Esophagus muscularis mucosa (tissue), 4 donors: ENCODE results near the gene FUT3. TPM values are rescaled to one million over a fixed set of nuclear protein-coding genes. Genes with fewer than 3 reads are reported as not detected.

Experiments
- DNase-seq: peaks from one replicate; pipeline ENCODE4 v3.0.0-alpha.2; 2017; ENCODE audit errors: extremely low spot score
- H3K27ac ChIP-seq, 4 donors: fragments of 200-600 bp; sonication (generic); replicated peaks in 1 of 4; 1 replicate in 3 of 4; 2 replicates in 1 of 4; pipeline ENCODE4 v1.5.1; 2016 to 2019; ENCODE audit warnings: mild to moderate bottlenecking in 1 of 4
- H3K27me3 ChIP-seq, 4 donors: fragments of 200-600 bp; sonication (generic); one replicate each; pipeline versions ENCODE4 v1.5.1 to v1.6.0; 2016 to 2019
- H3K36me3 ChIP-seq, 4 donors: fragments of 200-600 bp; sonication (generic); one replicate each; pipeline ENCODE4 v1.5.1; 2016 to 2019
- H3K4me1 ChIP-seq, 4 donors: fragments of 200-600 bp; sonication (generic); one replicate each; pipeline ENCODE4 v1.5.1; 2016 to 2019
- H3K4me3 ChIP-seq, 4 donors: fragments of 200-600 bp; sonication (generic); 1 replicate in 2 of 4; 2 replicates in 2 of 4; pipeline ENCODE4 v1.5.1; 2016 to 2019; ENCODE audit warnings: mild to moderate bottlenecking in 4 of 4, moderate library complexity in 1 of 4
- H3K9me3 ChIP-seq, 4 donors: fragments of 200-600 bp; sonication (generic); 1 replicate in 3 of 4; 2 replicates in 1 of 4; pipeline ENCODE4 v1.5.1; 2016 to 2019
- CTCF ChIP-seq, 3 experiments: fragments of 200-600 bp in 2 of 3; fragments of 450-650 bp in 1 of 3; sonication (generic) in 2 of 3; IDR thresholded peaks; one replicate each; pipeline ENCODE4 v1.5.1; 2017 to 2019; ENCODE audit warnings: antibody characterized with exemption in 3 of 3, mild to moderate bottlenecking in 2 of 3, moderate library complexity in 1 of 3
- EP300 ChIP-seq: sonication (generic); formaldehyde crosslinking; IDR thresholded peaks from one replicate; pipeline ENCODE4 v1.6.1; 2017; ENCODE audit warnings: antibody characterized with exemption
- POLR2A ChIP-seq: fragments of 450-650 bp; IDR thresholded peaks from one replicate; pipeline ENCODE4 v1.6.1; 2017; ENCODE audit warnings: antibody characterized with exemption, moderate library complexity, mild to moderate bottlenecking, low read depth
- POLR2AphosphoS5 ChIP-seq, 2 donors: sonication (generic); formaldehyde crosslinking; IDR thresholded peaks; one replicate each; pipeline ENCODE4 v1.6.1; 2017; ENCODE audit warnings: antibody characterized with exemption in 2 of 2
- WGBS: methylation state at CpG from one replicate; pipeline ENCODE4 v1.1.5; 2018; 5-methylcytosine and 5-hydroxymethylcytosine counted together
- intact Hi-C: fragments of 100-400 bp; cut with DNase I; formaldehyde crosslinking; loops from one replicate; pipeline ENCODE4 v1.15.1; 2023
- total RNA-seq, 4 donors: library from RNA; depleted of rRNA; stranded (reverse); fragments of >200 nt; gene quantifications; one replicate each; pipeline versions ENCODE4 v1.1.0 to v1.2.1, GENCODE V29; 2016

FUT3 gene
- total RNA-seq, 4 donors from 2014 or later = 0.57 TPM; not detected in 3

GRCh38 chr19:5804516-5805461, 46.5 kb downstream of the FUT3 start, which contains the start of gene NRTN:
Gene NRTN (plus strand): TSS chr19:5805067. CDS start chr19:5824166, 19,099 bp downstream.
- intact Hi-C loops = loop anchor here (1.0 to 10.0 kb wide), 2 partner anchors 88 to 220 kb away; no protein-coding TSS in a partner anchor
- TF ChIP-seq POLR2A (no peak), POLR2AphosphoS5 (IDR thresholded peaks at IDR 0.05) (peak in 1 of 2 donors; percentile 25), CTCF (IDR thresholded peaks at IDR 0.05) (no peak), EP300 (no peak)
- WGBS = 11% methylated on average over 12 of the region's 107 CpGs
- peaks cover 0 to 8% (median 0%) of the 10 kb centered on the region in 4 donors for H3K36me3 ChIP-seq
- H3K4me3 ChIP-seq = peak within 1 kb of the TSS; percentile 65 to 78 (median 72)
- DNase-seq = no peak
- peaks cover 17 to 38% (median 30%) of the 10 kb centered on the region in 4 donors for H3K4me1 ChIP-seq
- H3K9me3 ChIP-seq = no peaks in the 10 kb centered on the region
- H3K27me3 ChIP-seq = peaks cover 0 to 52% (median 5%) of the 10 kb centered on the region in 4 donors
- H3K27ac ChIP-seq = peak within 1 kb of the TSS; percentile 89 to 92 (median 90)

- Histone ChIP-seq H3K36me3 (peaks cover 0 to 8% (median 0%) of the 10 kb centered on the region in 4 donors), H3K27ac (peak overlapping the region; percentile 74 to 92 (median 89)), H3K27me3 (peaks cover 0 to 61% (median 5%) of the 10 kb centered on the region in 4 donors), H3K9me3 (no peaks in the 10 kb centered on the region), H3K4me1 (peaks cover 17 to 38% (median 30%) of the 10 kb centered on the region in 4 donors), H3K4me3 (peak overlapping the region; percentile 65 to 78 (median 72))
- intact Hi-C loops = loop anchor here (1.0 to 10.0 kb wide), 2 partner anchors 88 to 221 kb away; no protein-coding TSS in a partner anchor
- DNase-seq = peak; percentile 95
- TF ChIP-seq POLR2A (no peak), CTCF (IDR thresholded peaks at IDR 0.05) (peak; percentile 95 to 98 (median 98)), EP300 (no peak), POLR2AphosphoS5 (IDR thresholded peaks at IDR 0.05) (peak; percentile 50 to 75)
- WGBS = 10% methylated on average over 9 of the region's 54 CpGs
Observed at GRCh38 chr19:5803752-5804515, 47.3 kb downstream of the FUT3 start.

- 14% methylated on average over 1 of the region's 8 CpGs for WGBS
- Histone ChIP-seq H3K36me3 (peaks cover 0 to 7% (median 0%) of the 10 kb centered on the region in 4 donors), H3K27me3 (peaks cover 0 to 61% (median 5%) of the 10 kb centered on the region in 4 donors), H3K4me1 (peaks cover 17 to 38% (median 30%) of the 10 kb centered on the region in 4 donors), H3K9me3 (no peaks in the 10 kb centered on the region), H3K4me3 (peak overlapping the region; percentile 43 to 78 (median 68)), H3K27ac (peak overlapping the region in 2 of 4 donors; percentile 39 to 89)
- intact Hi-C loops = loop anchor here (10.0 kb wide), 1 partner anchor 221 kb away; no protein-coding TSS in a partner anchor
- DNase-seq = no peak
- TF ChIP-seq POLR2A = no peak
- TF ChIP-seq EP300 = no peak
- TF ChIP-seq CTCF (IDR thresholded peaks at IDR 0.05) = no peak
- TF ChIP-seq POLR2AphosphoS5 (IDR thresholded peaks at IDR 0.05) = no peak
Observed at GRCh38 chr19:5803441-5803751, 47.9 kb downstream of the FUT3 start.

- DNase-seq = no peak
- intact Hi-C loops = loop anchor here (10.0 kb wide), 1 partner anchor 223 kb away; no protein-coding TSS in a partner anchor
- peaks cover 0 to 61% (median 5%) of the 10 kb centered on the region in 4 donors for H3K27me3 ChIP-seq
Observed at GRCh38 chr19:5801796-5802619, 49.2 kb downstream of the FUT3 start.

More at GRCh38 chr19:5801796-5802619, 49.2 kb downstream of the FUT3 start:
- Histone ChIP-seq H3K4me3 (no peak overlapping the region), H3K4me1 (peaks cover 17 to 38% (median 30%) of the 10 kb centered on the region in 4 donors), H3K36me3 (no peaks in the 10 kb centered on the region), H3K9me3 (no peaks in the 10 kb centered on the region), H3K27ac (no peak overlapping the region)
- no peak for TF ChIP-seq POLR2AphosphoS5 (IDR thresholded peaks at IDR 0.05)
- TF ChIP-seq CTCF (IDR thresholded peaks at IDR 0.05) = no peak
- TF ChIP-seq EP300 = no peak
- TF ChIP-seq POLR2A = no peak
- WGBS = 23% methylated on average over 22 of the region's 33 CpGs
